GM12864 (cell line): ENCODE data around the gene MMP20.

ENCODE experiments used
- DNase-seq: peaks from one replicate; pipeline ENCODE4 v3.0.0-alpha.2; 2011; ENCODE audit warnings: low read depth
- H3K4me3 ChIP-seq: 2 replicates; pipeline ENCODE4 v1.5.1; 2011; ENCODE audit warnings: mild to moderate bottlenecking, low read depth, low read length, control low read depth
- TF ChIP-seq, protein P1 (sequence below): IDR thresholded peaks from 2 replicates; pipeline ENCODE4 v1.5.1; 2011; ENCODE audit warnings: low read depth, mild to moderate bottlenecking, moderate library complexity, low read length, control low read depth, inconsistent platforms; ENCODE audit errors: missing control alignments

Gene MMP20

DNA sequence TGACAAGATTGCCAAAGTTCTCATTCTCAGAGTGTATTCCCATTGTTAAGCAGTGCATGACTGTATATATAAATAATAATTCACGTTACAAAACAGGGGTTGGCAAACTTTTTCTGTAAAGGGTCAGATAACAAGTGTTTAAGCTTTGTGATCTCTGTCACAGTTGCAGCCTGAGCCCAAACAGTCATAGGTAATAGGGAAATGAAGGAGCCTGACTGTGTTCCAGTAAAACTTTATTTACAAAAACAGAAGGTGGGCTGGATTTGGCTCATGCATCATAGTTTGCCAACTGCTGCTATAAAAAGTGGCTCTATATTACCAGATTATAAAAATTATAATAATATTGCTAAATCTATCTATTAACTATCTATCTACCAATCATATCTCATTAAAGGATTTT, 98.1 kb downstream of the MMP20 start:
- TF ChIP-seq, protein P1, sequence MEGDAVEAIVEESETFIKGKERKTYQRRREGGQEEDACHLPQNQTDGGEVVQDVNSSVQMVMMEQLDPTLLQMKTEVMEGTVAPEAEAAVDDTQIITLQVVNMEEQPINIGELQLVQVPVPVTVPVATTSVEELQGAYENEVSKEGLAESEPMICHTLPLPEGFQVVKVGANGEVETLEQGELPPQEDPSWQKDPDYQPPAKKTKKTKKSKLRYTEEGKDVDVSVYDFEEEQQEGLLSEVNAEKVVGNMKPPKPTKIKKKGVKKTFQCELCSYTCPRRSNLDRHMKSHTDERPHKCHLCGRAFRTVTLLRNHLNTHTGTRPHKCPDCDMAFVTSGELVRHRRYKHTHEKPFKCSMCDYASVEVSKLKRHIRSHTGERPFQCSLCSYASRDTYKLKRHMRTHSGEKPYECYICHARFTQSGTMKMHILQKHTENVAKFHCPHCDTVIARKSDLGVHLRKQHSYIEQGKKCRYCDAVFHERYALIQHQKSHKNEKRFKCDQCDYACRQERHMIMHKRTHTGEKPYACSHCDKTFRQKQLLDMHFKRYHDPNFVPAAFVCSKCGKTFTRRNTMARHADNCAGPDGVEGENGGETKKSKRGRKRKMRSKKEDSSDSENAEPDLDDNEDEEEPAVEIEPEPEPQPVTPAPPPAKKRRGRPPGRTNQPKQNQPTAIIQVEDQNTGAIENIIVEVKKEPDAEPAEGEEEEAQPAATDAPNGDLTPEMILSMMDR = no peak
- no peak for DNase-seq

More for the DNA sequence above, 98.1 kb downstream of the MMP20 start:
- H3K4me3 ChIP-seq = no peak overlapping the region
